Uterine smooth muscle cell (primary cell): ENCODE results near the gene BEND4. TPM values are rescaled to one million over a fixed set of nuclear protein-coding genes. Genes with fewer than 3 reads are reported as not detected.

Experiments
- total RNA-seq: library from RNA; depleted of rRNA; stranded (reverse); fragments of >200 nt; gene quantifications from 2 replicates; pipeline ENCODE4 v1.2.3, GENCODE V29; 2014

The BEND4 gene
- under 0.01 and 0.12 TPM in 2 replicates for total RNA-seq

GRCh38 chr4:42152507-42153504 is at the start of gene BEND4:
Gene BEND4, minus strand, starts transcription at chr4:42152655. Its CDS starts 512 bp downstream, at chr4:42152143.

Other genes with a start within 250 kb of the BEND4 start
- 49.5 and 60.3 TPM in 2 replicates for gene TMEM33, start 217.2 kb downstream of the BEND4 start, total RNA-seq
- gene DCAF4L1, start 170.9 kb downstream of the BEND4 start, total RNA-seq, result 0.11 and 0.12 TPM in 2 replicates
- 101 and 104 TPM in 2 replicates for gene SLC30A9, start 162.1 kb downstream of the BEND4 start, total RNA-seq
- 0.12 and 0.22 TPM in 2 replicates for gene SHISA3, start 244.8 kb upstream of the BEND4 start, total RNA-seq